ENCODE results near the gene KLKB1.

- no peak for TF ChIP-seq ZNF561 (tag by site-specific recombination; IDR thresholded peaks at IDR 0.05; ENCODE audit: borderline replicate concordance)
- no peak for TF ChIP-seq ZNF24 (tag by site-specific recombination; IDR thresholded peaks at IDR 0.05)
- TF ChIP-seq CTCF (tag by site-specific recombination; IDR thresholded peaks at IDR 0.05) = no peak
- no peak for TF ChIP-seq KLF16 (tag by site-specific recombination; IDR thresholded peaks at IDR 0.05)
- TF ChIP-seq ZNF558 (tag by site-specific recombination; IDR thresholded peaks at IDR 0.05) = no peak
Observed at GRCh38 chr4:186201010-186201409, 26.3 kb upstream of the KLKB1 start.

Measured in HEK293 (cell line).